Cardiac fibroblast (primary cell): ENCODE measurements around the gene C7orf33.
A peak's percentile ranks its signal among the peaks of the same experiment; 100 is the strongest.

Experiments
- DNase-seq, 2 donors: peaks; one replicate each; pipeline versions ENCODE4 v3.0.0 to v3.0.0-alpha.2; 2010; ENCODE audit warnings: low read depth in 2 of 2
- H3K4me3 ChIP-seq, 2 donors: replicated peaks in 1 of 2; 1 replicate in 1 of 2; 2 replicates in 1 of 2; pipeline ENCODE4 v1.5.1; 2011; ENCODE audit warnings: low read depth in 2 of 2, low read length in 2 of 2, mild to moderate bottlenecking in 2 of 2, moderate library complexity in 1 of 2
- CTCF ChIP-seq: IDR thresholded peaks from one replicate; pipeline ENCODE4 v1.5.1; 2011; ENCODE audit warnings: low read depth, mild to moderate bottlenecking, low read length, inconsistent platforms

The C7orf33 gene

GRCh38 chr7:148611692-148612091, 21.1 kb downstream of the C7orf33 start:
- no peak for DNase-seq
- no peak overlapping the region for H3K4me3 ChIP-seq
- no peak for TF ChIP-seq CTCF

GRCh38 chr7:148615085-148615730, 24.6 kb downstream of the C7orf33 start:
- DNase-seq, result no peak
- no peak overlapping the region for H3K4me3 ChIP-seq
- TF ChIP-seq CTCF, result no peak

GRCh38 chr7:148620749-148621359, 30.3 kb downstream of the C7orf33 start:
- no peak overlapping the region for H3K4me3 ChIP-seq
- DNase-seq, result no peak
- TF ChIP-seq CTCF, result no peak

DNA sequence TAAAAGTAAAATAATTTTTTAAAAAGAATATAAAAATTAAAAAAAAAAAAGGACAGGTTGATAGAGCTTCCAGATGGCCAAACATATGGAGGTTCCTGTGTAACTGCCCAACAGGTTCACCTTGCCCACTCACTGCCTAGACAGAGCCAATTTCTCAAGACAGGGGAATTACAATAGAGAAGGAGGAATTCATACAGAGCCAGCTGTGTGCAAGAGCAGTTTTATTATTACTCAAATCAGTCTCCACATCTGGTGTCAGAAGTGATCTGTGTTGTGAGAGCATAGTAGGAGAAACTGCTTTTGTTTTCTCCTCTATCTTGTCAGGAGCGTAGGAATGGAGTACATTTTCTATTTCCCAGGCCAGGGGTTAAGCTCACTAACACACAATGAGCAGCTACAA, 31.0 kb downstream of the C7orf33 start:
- no peak overlapping the region for H3K4me3 ChIP-seq
- no peak for DNase-seq
- TF ChIP-seq CTCF, result no peak

DNA sequence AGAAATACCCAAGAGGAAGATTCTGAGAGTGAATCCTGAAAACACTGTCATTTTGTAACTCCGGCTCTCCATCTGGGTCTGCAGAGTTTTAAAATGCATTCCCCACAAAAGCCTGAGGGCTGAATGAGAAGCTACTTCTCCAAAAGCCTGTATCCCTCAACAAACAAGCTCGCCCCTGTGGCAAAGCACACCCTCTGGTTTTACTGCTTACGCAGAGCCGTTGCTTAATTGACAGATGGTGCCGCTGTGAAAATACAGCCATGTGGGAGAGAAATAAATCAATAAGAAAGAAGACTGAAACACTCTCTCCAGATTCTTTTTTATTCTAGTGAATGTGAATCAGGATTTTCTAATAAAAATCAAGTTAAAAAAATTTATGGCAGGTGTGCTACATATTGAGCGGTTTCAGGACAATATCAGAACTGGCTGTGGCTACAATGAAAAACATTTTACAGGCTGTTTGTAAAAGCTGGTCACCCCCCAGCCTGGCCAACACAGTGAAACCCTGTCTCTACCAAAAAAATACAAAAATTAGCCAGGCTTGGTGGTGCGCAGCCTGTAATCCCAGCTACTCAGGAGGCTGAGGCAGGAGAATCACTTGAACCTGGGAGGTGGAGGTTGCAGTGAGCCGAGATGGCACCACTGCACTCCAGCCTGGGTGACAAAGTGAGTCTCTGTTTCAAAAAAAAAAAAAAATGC, 32.5 kb downstream of the C7orf33 start:
- H3K4me3 ChIP-seq, result no peak overlapping the region
- no peak for TF ChIP-seq CTCF

DNA sequence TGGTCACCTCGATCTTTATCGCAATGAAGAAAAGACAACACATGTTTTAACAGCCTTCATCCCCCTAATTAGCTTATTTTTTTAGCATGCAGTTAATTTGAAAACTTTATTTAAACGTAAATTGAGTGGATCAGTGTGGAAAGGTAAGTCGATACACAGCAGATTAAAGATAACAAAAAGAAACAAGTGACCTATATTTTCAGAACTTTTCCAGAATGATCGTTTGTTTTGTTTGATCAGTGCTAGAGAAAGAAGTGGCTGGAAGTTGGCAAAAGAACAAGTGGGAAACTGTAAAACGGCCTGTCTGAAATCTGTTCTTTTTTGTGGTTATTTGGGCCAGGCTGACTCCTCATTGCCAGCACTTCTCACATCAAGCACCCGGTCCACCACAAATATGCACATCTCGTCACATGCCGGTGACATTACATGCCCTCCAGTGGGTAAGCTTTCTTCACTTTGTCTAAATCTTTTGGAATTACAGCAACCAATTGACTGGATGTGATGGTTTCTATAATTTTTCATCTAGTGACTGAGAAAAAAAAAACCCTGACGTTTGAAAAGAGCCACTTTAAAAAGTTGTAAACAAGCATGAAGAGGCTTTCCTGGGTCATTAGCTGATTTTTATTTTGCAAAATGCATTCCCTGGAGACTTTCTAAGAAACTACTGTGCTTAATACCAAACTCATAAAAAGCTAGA, 33.2 kb downstream of the C7orf33 start:
- peak; percentile 38 to 58 for DNase-seq
- TF ChIP-seq CTCF, result no peak
- no peak overlapping the region for H3K4me3 ChIP-seq

More for the DNA sequence above, 32.5 kb downstream of the C7orf33 start:
- DNase-seq, result no peak
